Smooth muscle cell (in vitro differentiated cells): ENCODE data around the gene GYPC. TPM values are rescaled to one million over a fixed set of nuclear protein-coding genes. Genes with fewer than 3 reads are reported as not detected.
A peak's percentile ranks its signal among the peaks of the same experiment; 100 is the strongest.

Experiments
- DNase-seq: peaks from one replicate; lab custom pipeline; 2025; ENCODE audit not compliant: unreplicated experiment; lab: John Stamatoyannopoulos, UW
- H2AFZ ChIP-seq: fragments of 200-600 bp; sonication (generic); 2 replicates; pipeline ENCODE4 v1.6.0; 2016; ENCODE audit warnings: antibody characterized with exemption, low read depth, mild to moderate bottlenecking
- H3F3A ChIP-seq: fragments of 200-600 bp; sonication (generic); 2 replicates; pipeline ENCODE4 v1.6.0; 2017; ENCODE audit warnings: antibody characterized with exemption, low read depth
- H3K27ac ChIP-seq: fragments of 200-600 bp; sonication (generic); 2 replicates; pipeline ENCODE4 v1.5.1; 2016; ENCODE audit warnings: low read depth, mild to moderate bottlenecking
- H3K27me3 ChIP-seq: fragments of 200-600 bp; sonication (generic); 2 replicates; pipeline ENCODE4 v1.6.1; 2016; ENCODE audit warnings: low read depth, mild to moderate bottlenecking
- H3K36me3 ChIP-seq: fragments of 200-600 bp; sonication (generic); 2 replicates; pipeline ENCODE4 v1.5.1; 2016; ENCODE audit warnings: low read depth
- H3K4me1 ChIP-seq: fragments of 200-600 bp; sonication (generic); 2 replicates; pipeline ENCODE4 v1.5.1; 2016; ENCODE audit warnings: low read depth
- H3K4me2 ChIP-seq: fragments of 200-600 bp; sonication (generic); 2 replicates; pipeline ENCODE4 v1.6.0; 2016; ENCODE audit warnings: mild to moderate bottlenecking
- H3K4me3 ChIP-seq: fragments of 200-600 bp; sonication (generic); 2 replicates; pipeline ENCODE4 v1.5.1; 2016; ENCODE audit warnings: mild to moderate bottlenecking
- H3K79me2 ChIP-seq: fragments of 200-600 bp; sonication (generic); 2 replicates; pipeline ENCODE4 v1.6.0; 2016; ENCODE audit warnings: low read depth, mild to moderate bottlenecking
- H3K9ac ChIP-seq: fragments of 200-600 bp; sonication (generic); 2 replicates; pipeline ENCODE4 v1.6.0; 2016; ENCODE audit warnings: low read depth
- H3K9me3 ChIP-seq: fragments of 200-600 bp; sonication (generic); replicated peaks from 2 replicates; pipeline ENCODE4 v1.5.1; 2016; ENCODE audit warnings: low read depth
- H4K20me1 ChIP-seq: fragments of 200-600 bp; sonication (generic); 2 replicates; pipeline ENCODE4 v1.6.0; 2016; ENCODE audit warnings: low read depth
- WGBS: methylation state at CpG from one replicate; pipeline ENCODE4 v1.1.7; 2016; ENCODE audit warnings: low lambda C conversion rate; 5-methylcytosine and 5-hydroxymethylcytosine counted together
- polyA plus RNA-seq: library from polyadenylated mRNA; unstranded; fragments of >200 nt; fragmentation: Nextera tagmentation; extraction: Ambion mirVana; gene quantifications from 2 replicates; pipeline ENCODE4 v1.2.1, GENCODE V29; 2016
- total RNA-seq: library from RNA; depleted of rRNA; stranded (reverse); fragments of >200 nt; gene quantifications from 2 replicates; pipeline ENCODE4 v1.2.3, GENCODE V29; 2014
- TF ChIP-seq, protein P1 (sequence below): fragments of 200-600 bp; sonication (generic); IDR thresholded peaks from 2 replicates; pipeline ENCODE4 v1.5.1; 2017; ENCODE audit warnings: borderline replicate concordance, mild to moderate bottlenecking, antibody characterized with exemption; ENCODE audit not compliant: insufficient read depth, poor library complexity, severe bottlenecking

Gene GYPC
- total and polyA plus RNA-seq, 2 experiments from 2014 or later = 25.7 to 61.8 TPM

DNA sequence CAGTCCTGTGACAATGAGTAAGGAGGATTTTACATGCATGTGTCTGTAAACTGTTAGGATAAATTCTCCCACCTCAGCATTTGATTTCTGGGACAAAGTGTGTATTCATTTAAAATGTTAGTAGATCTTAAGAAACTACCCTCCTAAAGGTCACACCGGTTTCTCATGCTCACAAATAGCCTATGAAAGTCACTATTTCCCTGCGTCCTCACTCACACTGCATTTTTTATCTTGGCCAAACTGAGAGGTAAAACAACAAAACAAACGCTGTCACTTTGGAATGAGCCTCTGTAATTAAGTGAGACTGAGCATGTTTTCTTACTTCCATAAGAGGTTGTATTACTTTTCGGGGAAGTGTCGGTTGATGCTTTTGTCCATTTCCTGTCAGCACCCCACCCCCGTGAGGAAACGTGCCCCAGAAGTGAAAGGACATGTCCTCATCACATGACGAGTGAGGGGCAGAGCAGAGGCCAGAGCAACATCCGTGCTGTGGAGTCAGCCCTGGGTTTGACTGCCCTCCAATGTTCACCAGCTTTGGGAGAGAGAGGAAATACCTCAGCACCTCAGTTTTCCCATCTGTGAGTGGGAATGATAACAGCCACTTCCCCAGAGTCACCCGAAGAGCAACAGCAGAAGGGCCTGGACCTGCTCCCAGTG, 3.1 kb downstream of the GYPC start:
- no peaks in the 10 kb centered on the region for H3K27me3 ChIP-seq
- no peak overlapping the region for H3K4me2 ChIP-seq
- peaks cover 14% of the 10 kb centered on the region for H3K79me2 ChIP-seq
- peak overlapping the region; percentile 89 for H3K27ac ChIP-seq
- H3F3A ChIP-seq = peaks cover 20% of the 10 kb centered on the region
- no peak overlapping the region for H3K4me3 ChIP-seq
- H4K20me1 ChIP-seq = peaks cover 34% of the 10 kb centered on the region
- H3K4me1 ChIP-seq = peaks cover 32% of the 10 kb centered on the region
- H2AFZ ChIP-seq = no peak overlapping the region
- no peaks in the 10 kb centered on the region for H3K36me3 ChIP-seq
- TF ChIP-seq, protein P1, sequence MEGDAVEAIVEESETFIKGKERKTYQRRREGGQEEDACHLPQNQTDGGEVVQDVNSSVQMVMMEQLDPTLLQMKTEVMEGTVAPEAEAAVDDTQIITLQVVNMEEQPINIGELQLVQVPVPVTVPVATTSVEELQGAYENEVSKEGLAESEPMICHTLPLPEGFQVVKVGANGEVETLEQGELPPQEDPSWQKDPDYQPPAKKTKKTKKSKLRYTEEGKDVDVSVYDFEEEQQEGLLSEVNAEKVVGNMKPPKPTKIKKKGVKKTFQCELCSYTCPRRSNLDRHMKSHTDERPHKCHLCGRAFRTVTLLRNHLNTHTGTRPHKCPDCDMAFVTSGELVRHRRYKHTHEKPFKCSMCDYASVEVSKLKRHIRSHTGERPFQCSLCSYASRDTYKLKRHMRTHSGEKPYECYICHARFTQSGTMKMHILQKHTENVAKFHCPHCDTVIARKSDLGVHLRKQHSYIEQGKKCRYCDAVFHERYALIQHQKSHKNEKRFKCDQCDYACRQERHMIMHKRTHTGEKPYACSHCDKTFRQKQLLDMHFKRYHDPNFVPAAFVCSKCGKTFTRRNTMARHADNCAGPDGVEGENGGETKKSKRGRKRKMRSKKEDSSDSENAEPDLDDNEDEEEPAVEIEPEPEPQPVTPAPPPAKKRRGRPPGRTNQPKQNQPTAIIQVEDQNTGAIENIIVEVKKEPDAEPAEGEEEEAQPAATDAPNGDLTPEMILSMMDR = no peak
- no peak for DNase-seq
- no peaks in the 10 kb centered on the region for H3K9me3 ChIP-seq
- 51% methylated on average over 10 of the region's 10 CpGs for WGBS
- no peak overlapping the region for H3K9ac ChIP-seq

DNA sequence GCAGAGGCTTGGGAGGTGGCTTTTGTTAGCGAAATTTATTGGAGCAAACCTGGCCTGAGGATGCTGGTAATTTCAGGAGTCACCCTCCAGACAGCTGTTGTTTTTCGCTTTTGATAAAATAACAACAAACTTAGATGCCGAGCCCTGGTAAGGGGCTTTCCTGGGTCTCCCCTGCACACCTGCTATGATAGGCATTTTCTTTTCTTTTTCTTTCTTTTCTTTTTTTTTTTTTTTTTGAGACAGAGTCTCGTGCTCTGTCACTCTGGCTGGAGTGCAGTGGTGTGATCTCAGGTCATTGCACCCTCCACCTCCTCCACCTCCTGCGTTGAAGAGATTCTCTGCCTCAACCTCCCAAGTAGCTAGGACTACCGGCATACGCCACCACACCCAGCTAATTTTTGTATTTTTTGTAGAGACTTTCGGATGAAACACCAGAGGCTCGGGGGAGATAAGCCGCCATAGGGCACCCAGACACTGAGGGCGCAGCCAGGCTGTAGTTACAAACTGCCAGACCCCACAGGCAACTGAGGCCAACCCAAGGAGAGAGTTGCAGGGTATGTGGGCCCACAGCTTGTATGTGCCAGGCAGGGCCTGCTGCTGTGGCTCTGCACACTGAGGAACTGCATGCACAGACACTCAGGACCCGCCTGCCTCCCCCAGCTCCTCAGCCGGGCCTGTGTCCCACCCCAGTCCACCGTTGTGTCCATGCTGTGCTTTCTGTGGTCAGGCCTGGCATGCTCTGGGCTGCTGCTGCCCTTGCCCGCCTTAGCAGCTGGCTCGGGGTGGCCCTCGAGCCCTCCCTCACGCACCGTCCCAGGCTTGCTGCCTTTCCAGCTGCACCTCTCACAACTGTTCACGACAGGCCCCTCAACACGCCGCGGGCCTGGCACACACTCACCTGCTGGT, 3.9 kb downstream of the GYPC start:
- Histone ChIP-seq H3F3A (peaks cover 19% of the 10 kb centered on the region), H3K36me3 (no peaks in the 10 kb centered on the region), H3K4me2 (no peak overlapping the region), H3K9me3 (no peaks in the 10 kb centered on the region), H2AFZ (no peak overlapping the region), H3K4me1 (peaks cover 32% of the 10 kb centered on the region), H3K27ac (no peak overlapping the region), H4K20me1 (peaks cover 42% of the 10 kb centered on the region), H3K79me2 (peaks cover 14% of the 10 kb centered on the region), H3K4me3 (no peak overlapping the region), H3K9ac (no peak overlapping the region), H3K27me3 (no peaks in the 10 kb centered on the region)
- WGBS = 96% methylated on average over 23 of the region's 23 CpGs
- DNase-seq = no peak
- TF ChIP-seq, protein P1 = no peak

DNA sequence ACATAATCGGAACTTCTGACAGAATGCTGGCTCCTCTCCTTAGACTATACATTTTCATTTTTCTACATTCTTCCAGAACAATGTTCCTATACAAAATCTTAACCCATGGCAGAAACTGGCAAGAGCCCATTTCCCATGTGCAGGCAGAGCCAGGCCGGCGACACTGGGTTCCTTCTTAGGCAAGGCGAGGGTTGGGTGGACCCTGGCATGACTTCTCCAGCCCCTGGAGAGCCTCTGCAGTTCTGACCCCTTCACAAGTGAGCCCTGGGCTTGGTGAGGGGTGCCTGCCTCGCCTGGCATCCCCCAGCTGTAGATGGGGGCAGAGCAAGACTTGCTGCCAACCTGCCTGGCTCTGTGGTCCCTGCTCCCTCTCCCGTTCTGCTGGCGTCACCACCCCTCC, 5.0 kb downstream of the GYPC start:
- Histone ChIP-seq H3K4me2 (no peak overlapping the region), H3K9me3 (no peaks in the 10 kb centered on the region), H3F3A (peaks cover 13% of the 10 kb centered on the region), H3K4me3 (no peak overlapping the region), H4K20me1 (peaks cover 44% of the 10 kb centered on the region), H3K9ac (no peak overlapping the region), H2AFZ (no peak overlapping the region), H3K4me1 (peaks cover 26% of the 10 kb centered on the region), H3K79me2 (peaks cover 14% of the 10 kb centered on the region), H3K36me3 (no peaks in the 10 kb centered on the region), H3K27me3 (no peaks in the 10 kb centered on the region), H3K27ac (no peak overlapping the region)
- WGBS = 95% methylated on average over 7 of the region's 7 CpGs
- TF ChIP-seq, protein P1 = no peak
- no peak for DNase-seq
